AG04449 (cell line): ENCODE data around the gene RAB7B.

Source experiments
- CTCF ChIA-PET: fragments of 350-600 bp; formaldehyde crosslinking; extraction: SDS; loops from one replicate; lab custom pipeline; 2021; ENCODE audit warnings: antibody characterized with exemption; lab: Yijun Ruan, JAX
- POLR2A ChIA-PET: fragments of 400-600, 350-600 bp; formaldehyde crosslinking; extraction: SDS; loops from one replicate; lab custom pipeline; 2020; ENCODE audit warnings: antibody characterized with exemption, inconsistent platforms; lab: Yijun Ruan, JAX
- DNase-seq: peaks from one replicate; pipeline ENCODE4 v3.0.0-alpha.2; 2010; ENCODE audit warnings: low read depth, low spot score
- H3K4me3 ChIP-seq: 2 replicates; pipeline ENCODE4 v1.5.1; 2011; ENCODE audit warnings: low read depth, mild to moderate bottlenecking, control low read depth, low read length
- CTCF ChIP-seq: IDR thresholded peaks from one replicate; pipeline ENCODE4 v1.5.1; 2011; ENCODE audit warnings: mild to moderate bottlenecking, moderate library complexity, low read length, control low read depth, inconsistent platforms; ENCODE audit not compliant: insufficient read depth; ENCODE audit errors: missing control alignments

The RAB7B gene

DNA sequence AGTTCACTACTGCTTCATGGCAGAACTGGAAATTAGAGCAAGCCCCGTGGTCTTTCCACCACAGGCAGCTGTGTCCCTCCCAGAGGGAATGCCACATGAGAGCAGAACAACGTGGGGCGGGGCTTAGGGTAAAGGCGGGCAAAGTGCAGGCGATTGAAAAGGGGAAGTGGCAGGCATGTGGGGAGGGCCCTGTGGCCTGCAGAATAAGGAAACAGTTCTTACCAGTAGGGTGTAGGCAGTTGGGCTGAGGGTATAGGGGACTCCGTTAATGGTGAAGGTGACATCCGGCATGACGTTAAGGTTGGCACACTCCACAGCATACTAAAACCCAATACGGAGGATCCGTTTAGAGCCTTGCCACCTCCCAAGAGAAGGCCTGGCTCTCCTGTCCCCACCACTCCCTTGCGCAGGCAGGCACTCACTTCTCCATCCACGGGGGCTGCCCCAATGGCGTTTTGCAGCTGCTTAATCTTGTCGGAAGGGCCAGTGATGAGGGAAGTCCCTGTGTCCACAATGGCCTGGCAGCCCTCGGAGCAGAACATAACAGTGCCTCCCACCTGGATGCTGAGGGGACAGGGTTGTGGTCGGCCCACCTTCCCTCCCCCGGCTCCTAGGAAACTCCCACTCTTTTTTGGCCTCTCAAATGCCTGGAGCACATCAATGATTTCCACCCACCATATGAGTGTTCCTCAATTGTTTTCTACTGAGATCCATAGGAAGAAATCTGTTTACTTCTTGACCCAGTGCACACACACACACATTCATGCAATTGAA lies 9.1 kb upstream of the RAB7B start:
- POLR2A ChIA-PET = no interaction called here
- no peak for TF ChIP-seq CTCF
- DNase-seq = no peak
- CTCF ChIA-PET = no interaction called here
- no peak overlapping the region for H3K4me3 ChIP-seq

- DNase-seq = no peak
- CTCF ChIA-PET = interaction anchor here (1.4 kb wide), 1 partner anchor 20 kb away, joined by 4 read pairs; no protein-coding TSS in a partner anchor
- POLR2A ChIA-PET = no interaction called here
- no peak for TF ChIP-seq CTCF
- H3K4me3 ChIP-seq = no peak overlapping the region
Observed at GRCh38 chr1:206011057-206011456, 7.9 kb upstream of the RAB7B start.

DNA sequence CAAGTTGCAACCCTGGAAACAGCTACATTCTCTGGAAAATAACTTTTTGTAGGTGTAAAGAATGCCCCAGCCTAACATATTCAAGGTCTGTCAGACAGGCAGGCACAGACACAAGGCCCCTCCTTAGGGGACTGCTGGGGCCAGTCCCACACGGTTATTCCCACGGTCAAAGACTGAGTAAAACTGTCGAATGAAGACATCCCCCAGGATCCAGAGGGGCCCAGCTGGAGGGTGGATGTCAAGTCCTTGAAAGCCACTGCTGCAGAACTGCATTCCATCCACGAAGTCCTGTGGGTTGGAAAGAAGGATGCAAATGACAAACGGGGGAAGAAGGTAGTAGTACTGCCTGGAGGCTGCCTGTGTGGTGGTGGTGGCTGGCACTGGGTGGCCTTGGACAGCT lies 6.9 kb upstream of the RAB7B start:
- ChIA-PET POLR2A (no interaction called here), CTCF (interaction anchor here (0.9 kb wide), 1 partner anchor 20 kb away, joined by 3 read pairs; no protein-coding TSS in a partner anchor)

GRCh38 chr1:206006946-206007345 lies 3.8 kb upstream of the RAB7B start:
- DNase-seq = no peak
- POLR2A ChIA-PET = no interaction called here
- no peak overlapping the region for H3K4me3 ChIP-seq
- CTCF ChIA-PET = no interaction called here
- TF ChIP-seq CTCF = no peak

More for the DNA sequence above, 6.9 kb upstream of the RAB7B start:
- H3K4me3 ChIP-seq = no peak overlapping the region
- no peak for TF ChIP-seq CTCF
- no peak for DNase-seq

DNA sequence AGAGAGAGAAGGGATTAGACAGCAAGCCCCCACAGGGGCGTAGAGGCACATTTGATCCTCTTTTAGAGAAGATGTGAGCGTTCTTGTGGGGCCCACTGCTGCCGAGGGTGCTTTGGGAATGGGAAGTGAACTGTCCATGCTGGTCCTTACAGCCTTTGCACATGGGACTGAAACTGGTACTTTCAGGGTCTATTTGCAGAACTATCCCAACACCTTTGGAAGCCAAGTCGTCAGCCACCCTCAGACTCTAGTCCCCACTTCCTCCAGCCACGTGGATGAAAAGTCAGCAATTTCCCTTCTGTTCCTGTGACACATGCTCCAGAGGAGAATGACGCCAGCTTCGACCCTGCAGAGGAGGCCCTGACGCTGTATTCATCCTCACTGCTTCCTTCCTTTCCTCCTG lies 2.6 kb upstream of the RAB7B start:
- H3K4me3 ChIP-seq = no peak overlapping the region
- TF ChIP-seq CTCF = no peak
- ChIA-PET CTCF (interaction anchor here (1.1 kb wide), 1 partner anchor 24 kb away, joined by 3 read pairs; no protein-coding TSS in a partner anchor), POLR2A (no interaction called here)
- no peak for DNase-seq

GRCh38 chr1:206005234-206005633 lies 2.0 kb upstream of the RAB7B start:
- no peak overlapping the region for H3K4me3 ChIP-seq
- TF ChIP-seq CTCF = no peak
- ChIA-PET CTCF (interaction anchor here (1.0 to 1.1 kb wide), 2 partner anchors 24 to 100 kb away, joined by 3 to 4 read pairs; no protein-coding TSS in a partner anchor), POLR2A (no interaction called here)
- DNase-seq = no peak
